GM20431 (cell line): ENCODE data around the gene LY6G6C.
"Not testable (repeated sequence)": the region's sequence is repeated elsewhere in the genome, so short reads cannot be mapped to it uniquely, and the experiment has no call there.

ENCODE experiments used
- in situ Hi-C: fragments of 300-500 bp; cut with MseI, MboI; formaldehyde crosslinking; loops from one replicate; pipeline ENCODE4 v1.15.0; 2020; ENCODE audit warnings: low sequenced_read_pairs; ENCODE audit not compliant: unreplicated experiment

The LY6G6C gene

GRCh38 chr6:31711233-31711632, 10.3 kb downstream of the LY6G6C start:
- in situ Hi-C loops, result no loop called here

DNA sequence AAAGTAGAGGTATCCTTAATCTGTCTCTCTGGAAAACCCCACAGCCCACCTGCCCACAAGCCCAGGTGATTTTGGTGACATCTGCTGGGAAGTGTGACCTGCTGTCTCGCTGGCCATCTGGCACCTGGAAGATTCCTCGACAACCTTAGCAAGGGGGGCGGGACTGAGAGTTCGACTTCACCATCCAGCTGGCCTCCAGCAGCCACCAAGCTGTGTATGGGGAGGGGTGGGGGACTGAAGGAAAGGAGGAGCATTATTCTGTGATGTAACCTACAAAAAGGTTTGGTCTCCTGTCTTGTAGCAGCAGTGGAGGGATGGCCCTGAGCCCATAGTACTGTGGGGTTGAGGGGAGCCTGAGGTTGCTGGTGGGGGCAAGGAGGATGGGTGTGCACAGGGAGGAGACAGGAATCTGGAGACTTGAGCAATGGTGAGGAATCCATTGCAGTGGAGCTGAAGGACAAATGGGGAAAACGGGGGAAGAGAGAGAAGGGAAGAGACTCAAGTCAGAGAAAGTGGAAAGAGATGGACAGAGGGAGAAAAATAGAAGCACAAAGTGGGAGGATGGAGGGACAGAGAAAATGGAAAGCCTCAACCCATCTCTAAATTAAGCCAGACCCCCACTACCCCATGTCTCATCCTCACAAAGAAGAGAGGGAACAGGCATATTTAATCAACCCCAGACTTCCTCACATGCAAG, 10.9 kb downstream of the LY6G6C start:
- in situ Hi-C loops, result no loop called here

GRCh38 chr6:31709157-31709556, 12.4 kb downstream of the LY6G6C start:
- in situ Hi-C loops, result not testable (repeated sequence)

DNA sequence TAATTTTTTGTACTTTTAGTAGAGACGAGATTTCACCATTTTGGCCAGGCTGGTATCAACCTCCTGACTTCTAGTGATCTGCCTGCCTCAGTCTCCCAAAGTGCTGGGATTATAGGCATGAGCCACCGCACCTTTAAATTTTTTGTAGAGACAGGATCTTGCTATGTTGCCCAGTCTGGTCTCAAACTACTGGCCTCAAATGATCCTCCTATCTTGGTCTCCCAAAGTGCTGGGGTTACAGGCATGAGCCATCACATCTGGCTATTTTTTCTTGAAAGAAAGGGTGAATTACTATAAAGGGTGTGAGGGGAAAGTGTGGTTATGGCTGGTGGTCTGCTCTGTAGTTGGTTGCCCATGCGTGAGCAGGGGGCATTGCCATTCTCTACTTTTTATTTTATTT, 13.3 kb downstream of the LY6G6C start:
- in situ Hi-C loops, result no loop called here

DNA sequence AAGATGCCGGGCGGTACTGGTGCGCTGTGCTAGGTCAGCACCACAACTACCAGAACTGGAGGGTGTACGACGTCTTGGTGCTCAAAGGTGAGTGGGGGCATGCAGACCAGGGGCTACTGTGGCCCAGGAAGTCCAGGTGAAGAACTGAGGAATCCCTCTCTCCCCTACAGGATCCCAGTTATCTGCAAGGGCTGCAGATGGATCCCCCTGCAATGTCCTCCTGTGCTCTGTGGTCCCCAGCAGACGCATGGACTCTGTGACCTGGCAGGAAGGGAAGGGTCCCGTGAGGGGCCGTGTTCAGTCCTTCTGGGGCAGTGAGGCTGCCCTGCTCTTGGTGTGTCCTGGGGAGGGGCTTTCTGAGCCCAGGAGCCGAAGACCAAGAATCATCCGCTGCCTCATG, 13.8 kb downstream of the LY6G6C start:
- in situ Hi-C loops, result no loop called here

DNA sequence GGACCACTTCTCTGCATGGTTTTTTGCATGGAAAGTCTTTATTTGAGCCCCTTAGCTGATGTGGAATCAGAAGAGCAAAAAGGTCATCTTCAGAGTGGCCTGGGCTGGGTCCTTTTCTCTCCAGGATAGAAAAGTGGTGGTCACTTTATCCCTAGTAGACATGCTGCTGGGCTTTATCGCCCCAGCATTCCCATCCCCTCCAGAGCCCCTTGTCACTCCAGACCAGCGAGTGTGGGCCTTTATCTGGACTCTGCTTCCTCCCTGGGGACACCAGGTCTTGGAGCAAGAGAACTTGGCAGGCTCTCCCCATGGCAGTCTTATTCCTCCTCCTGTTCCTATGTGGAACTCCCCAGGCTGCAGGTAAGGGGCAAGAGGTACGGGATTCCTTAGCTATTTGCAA, 14.9 kb downstream of the LY6G6C start, which contains the start of gene LY6G6F:
Gene LY6G6F (plus strand): TSS at position 268 of the 400 bp plus-strand sequence. CDS start 41 bp downstream, at position 309.
- in situ Hi-C loops, result no loop called here

- in situ Hi-C loops, result no loop called here
These were observed 15.6 kb downstream of the LY6G6C start for GRCh38 chr6:31705931-31706330.

GRCh38 chr6:31702819-31703716, 18.5 kb downstream of the LY6G6C start, which contains the start of gene ABHD16A:
Gene ABHD16A (minus strand): TSS chr6:31703324. CDS start chr6:31703281, 43 bp downstream.
- in situ Hi-C loops, result no loop called here

DNA sequence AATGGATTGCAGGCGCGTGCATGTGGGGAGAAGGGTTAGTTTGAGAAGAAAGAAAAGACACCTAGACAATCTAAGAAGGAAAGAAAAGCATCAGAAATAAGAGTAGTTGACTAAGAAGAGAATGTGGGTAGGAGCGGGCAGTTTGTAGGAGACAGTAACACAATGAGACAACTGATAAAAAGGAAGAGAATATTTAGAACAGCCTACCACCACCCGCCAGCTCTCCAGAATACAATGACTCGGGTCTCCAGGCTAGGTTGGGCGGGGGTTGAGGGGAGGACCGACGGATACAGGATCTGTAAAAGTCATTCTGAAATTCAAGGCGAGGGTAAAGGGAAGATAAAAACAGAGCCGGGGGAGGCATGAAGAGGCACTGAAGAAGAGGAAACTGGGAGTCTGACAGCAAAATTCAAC, 19.1 kb downstream of the LY6G6C start:
- in situ Hi-C loops, result no loop called here

DNA sequence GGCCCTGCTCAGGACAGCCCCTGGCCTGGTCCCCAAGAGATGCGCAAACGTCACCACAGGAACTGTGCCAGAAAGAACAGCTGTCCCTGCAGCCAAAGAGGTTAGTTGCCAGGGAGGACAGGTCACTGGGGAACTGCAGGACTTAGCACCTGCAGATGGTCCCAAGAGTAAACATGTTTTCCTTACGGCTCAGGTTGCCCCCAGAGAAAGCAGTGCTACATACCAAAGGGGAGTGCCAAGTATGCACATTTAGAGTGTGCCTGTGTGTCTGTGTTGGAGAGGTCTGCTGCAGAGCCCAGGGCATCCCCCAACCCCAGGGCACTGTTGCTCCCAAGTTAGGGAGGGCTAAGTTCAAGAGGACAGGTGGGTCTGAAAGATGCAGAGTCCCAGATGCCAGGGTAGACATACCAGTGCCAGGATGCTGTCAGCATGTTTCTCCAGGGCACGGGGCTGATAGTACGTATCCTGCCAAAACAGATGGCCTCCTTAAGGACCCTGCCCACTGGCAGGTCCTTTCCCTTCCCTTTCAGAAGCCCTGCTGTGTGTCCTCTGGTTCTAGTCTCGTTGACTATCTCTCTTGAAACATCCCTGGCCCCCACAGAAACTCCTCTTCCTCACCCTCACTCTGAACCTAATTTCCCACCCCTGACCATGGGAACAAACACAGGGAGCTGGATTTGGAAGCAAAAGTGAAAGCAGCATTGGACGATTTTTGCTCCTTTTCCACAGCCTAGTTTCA, 19.7 kb downstream of the LY6G6C start:
- in situ Hi-C loops, result no loop called here

GRCh38 chr6:31700740-31701401, 20.7 kb downstream of the LY6G6C start:
- in situ Hi-C loops, result no loop called here

DNA sequence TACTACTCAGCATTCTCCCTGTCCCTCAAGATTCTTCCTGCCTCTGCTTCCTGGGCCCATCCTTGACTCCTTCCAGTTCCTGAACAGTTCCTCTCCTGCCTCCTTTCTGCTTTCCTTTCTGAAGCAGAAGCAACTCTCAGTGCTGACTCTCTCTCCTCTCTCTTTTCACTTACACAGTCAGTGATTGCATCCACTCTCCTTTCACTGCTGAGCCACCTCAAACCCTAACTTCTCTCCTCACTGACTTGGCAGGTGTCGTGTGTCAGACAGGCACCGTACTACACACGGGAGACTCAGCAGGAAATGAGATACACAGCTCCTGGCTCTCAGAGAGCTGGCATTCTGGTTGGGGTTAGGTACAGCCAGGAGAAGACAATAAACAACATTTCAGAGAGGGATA, 24.0 kb downstream of the LY6G6C start:
- in situ Hi-C loops, result no loop called here

GRCh38 chr6:31693535-31693934, 28.0 kb downstream of the LY6G6C start:
- in situ Hi-C loops, result no loop called here

GRCh38 chr6:31692886-31693285, 28.7 kb downstream of the LY6G6C start:
- in situ Hi-C loops, result no loop called here

- in situ Hi-C loops, result no loop called here
These were observed 29.2 kb downstream of the LY6G6C start for GRCh38 chr6:31692353-31692752.

GRCh38 chr6:31691564-31692108, 29.9 kb downstream of the LY6G6C start:
- in situ Hi-C loops, result no loop called here

DNA sequence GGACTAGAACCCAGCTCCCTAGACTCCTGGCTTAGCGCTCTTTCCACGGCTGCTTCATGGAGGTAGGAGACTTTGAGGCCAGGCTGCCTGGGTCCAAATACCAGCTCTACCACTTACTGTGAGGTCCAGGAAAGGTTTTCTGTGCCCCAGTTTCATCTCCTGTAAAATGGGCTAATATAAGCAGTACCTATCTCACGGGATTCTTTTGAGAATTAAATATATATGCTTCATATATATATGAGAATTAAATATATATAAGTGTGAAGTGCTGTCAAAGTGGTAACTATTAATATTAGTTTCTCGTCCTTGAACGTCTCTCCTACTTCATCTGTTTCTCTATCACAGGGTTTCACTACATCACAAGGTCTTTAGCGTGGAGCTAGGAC, 30.5 kb downstream of the LY6G6C start:
- in situ Hi-C loops, result no loop called here

GRCh38 chr6:31690231-31691077, 31.1 kb downstream of the LY6G6C start:
- in situ Hi-C loops, result no loop called here
